ENCODE data around the gene ACVRL1.
A peak's percentile ranks its signal among the peaks of the same experiment; 100 is the strongest.

The ACVRL1 gene

GRCh38 chr12:51923506-51924365, 16.4 kb downstream of the ACVRL1 start:
- Histone ChIP-seq H4K91ac (ENCODE audit: low read depth, low read length, poor library complexity) (no peak overlapping the region), H2BK15ac (ENCODE audit: low read length) (no peak overlapping the region), H3K27ac (replicated peaks; ENCODE audit: low read length) (no peak overlapping the region), H3K27me3 (ENCODE audit: control insufficient read depth in 3 of 3, insufficient read depth in 3 of 3, low read depth in 1 of 3, low read length in 3 of 3) (peaks cover 0 to 45% (median 2%) of the 10 kb centered on the region in 3 experiments), H2BK12ac (ENCODE audit: low read length) (no peak overlapping the region), H2BK120ac (ENCODE audit: low read depth, low read length) (no peak overlapping the region), H3K4ac (ENCODE audit: low read length) (no peak overlapping the region), H2AFZ (ENCODE audit: low read length) (peak overlapping the region; percentile 7), H3K79me1 (ENCODE audit: low read depth, low read length) (no peaks in the 10 kb centered on the region), H2AK5ac (ENCODE audit: low read depth, low read length) (no peak overlapping the region), H3K18ac (ENCODE audit: low read length) (peak overlapping the region; percentile 22), H3K9me3 (replicated peaks in 1 of 2; ENCODE audit: control insufficient read depth in 2 of 2, insufficient read depth in 1 of 2, low read depth in 1 of 2, low read length in 2 of 2) (no peaks in the 10 kb centered on the region), H3K4me1 (ENCODE audit: control insufficient read depth in 2 of 2, insufficient read depth in 1 of 2, low read depth in 1 of 2, low read length in 2 of 2) (peaks cover 6 to 11% of the 10 kb centered on the region in 2 donors), H3K36me3 (replicated peaks in 1 of 2; ENCODE audit: control insufficient read depth in 2 of 2, insufficient read depth in 2 of 2, low read length in 2 of 2) (no peaks in the 10 kb centered on the region), H3K9ac (ENCODE audit: low read depth, low read length, poor library complexity) (no peak overlapping the region), H4K8ac (ENCODE audit: low read depth, low read length) (no peak overlapping the region), H3K4me2 (ENCODE audit: insufficient read depth, low read length, poor library complexity, severe bottlenecking) (no peak overlapping the region), H3K4me3 (ENCODE audit: low read length in 2 of 2) (no peak overlapping the region), H3K23ac (ENCODE audit: low read depth, low read length, poor library complexity) (no peak overlapping the region), H2BK5ac (ENCODE audit: low read length) (no peak overlapping the region), H3K14ac (ENCODE audit: low read length) (no peak overlapping the region)
- no peak for DNase-seq (ENCODE audit: low spot score)
- no CpG with 5 or more reads among the region's 31 CpGs for WGBS, 2 donors (ENCODE audit: extremely low coverage in 2 of 2, insufficient read length in 2 of 2, insufficient replicate concordance in 1 of 2)

GRCh38 chr12:51924551-51925319, 17.4 kb downstream of the ACVRL1 start:
- Histone ChIP-seq H3K27ac (replicated peaks; ENCODE audit: low read length) (no peak overlapping the region), H4K91ac (ENCODE audit: low read depth, low read length, poor library complexity) (no peak overlapping the region), H3K14ac (ENCODE audit: low read length) (no peak overlapping the region), H2AK5ac (ENCODE audit: low read depth, low read length) (no peak overlapping the region), H3K27me3 (ENCODE audit: control insufficient read depth in 3 of 3, insufficient read depth in 3 of 3, low read depth in 1 of 3, low read length in 3 of 3) (peaks cover 0 to 38% (median 2%) of the 10 kb centered on the region in 3 experiments), H2BK15ac (ENCODE audit: low read length) (peak overlapping the region; percentile 3), H3K4me3 (ENCODE audit: low read length in 2 of 2) (no peak overlapping the region), H4K8ac (ENCODE audit: low read depth, low read length) (no peak overlapping the region), H3K4ac (ENCODE audit: low read length) (no peak overlapping the region), H3K79me1 (ENCODE audit: low read depth, low read length) (no peaks in the 10 kb centered on the region), H3K9ac (ENCODE audit: low read depth, low read length, poor library complexity) (no peak overlapping the region), H3K36me3 (replicated peaks in 1 of 2; ENCODE audit: control insufficient read depth in 2 of 2, insufficient read depth in 2 of 2, low read length in 2 of 2) (no peaks in the 10 kb centered on the region), H3K18ac (ENCODE audit: low read length) (no peak overlapping the region), H2AFZ (ENCODE audit: low read length) (no peak overlapping the region), H3K4me2 (ENCODE audit: insufficient read depth, low read length, poor library complexity, severe bottlenecking) (no peak overlapping the region), H3K4me1 (ENCODE audit: control insufficient read depth in 2 of 2, insufficient read depth in 1 of 2, low read depth in 1 of 2, low read length in 2 of 2) (peaks cover 6 to 11% of the 10 kb centered on the region in 2 donors), H3K9me3 (replicated peaks in 1 of 2; ENCODE audit: control insufficient read depth in 2 of 2, insufficient read depth in 1 of 2, low read depth in 1 of 2, low read length in 2 of 2) (no peaks in the 10 kb centered on the region), H3K23ac (ENCODE audit: low read depth, low read length, poor library complexity) (no peak overlapping the region), H2BK5ac (ENCODE audit: low read length) (no peak overlapping the region), H2BK12ac (ENCODE audit: low read length) (no peak overlapping the region), H2BK120ac (ENCODE audit: low read depth, low read length) (no peak overlapping the region)
- no CpG with 5 or more reads among the region's 5 CpGs for WGBS, 2 donors (ENCODE audit: extremely low coverage in 2 of 2, insufficient read length in 2 of 2, insufficient replicate concordance in 1 of 2)
- DNase-seq (ENCODE audit: low spot score): no peak

DNA sequence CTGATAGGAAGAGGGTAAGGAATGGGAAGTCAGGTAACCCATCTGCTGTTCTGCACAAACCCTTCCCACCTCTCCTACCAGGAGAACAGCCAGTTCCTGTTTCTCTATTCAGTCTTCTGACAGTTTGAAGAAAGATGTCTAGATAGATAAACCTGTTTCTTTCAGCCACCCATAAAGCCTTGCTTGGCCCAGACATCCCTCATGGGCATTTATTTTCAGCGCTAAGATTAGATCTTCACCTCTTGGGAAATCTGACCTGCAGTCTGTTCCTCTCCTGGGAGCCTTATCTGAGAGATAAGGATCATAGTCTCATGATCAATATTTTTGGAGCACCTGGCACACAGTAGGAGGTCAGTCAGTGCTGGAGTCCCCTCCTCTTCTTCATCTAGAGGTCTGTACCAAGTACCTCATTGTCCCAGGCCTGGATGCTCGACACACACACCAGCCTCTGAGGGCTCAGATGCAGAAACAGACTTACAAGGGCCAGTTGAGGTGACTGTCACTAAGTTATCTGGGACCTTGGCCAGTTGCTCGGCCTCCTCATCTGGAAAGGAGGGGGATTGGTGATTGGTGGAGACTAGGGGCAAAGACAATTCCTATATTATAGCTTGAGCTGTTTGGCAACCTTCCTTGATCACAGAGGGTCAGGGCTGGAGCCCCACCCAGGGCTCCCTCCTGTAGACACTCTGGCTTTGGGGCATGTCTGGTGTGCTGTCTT, 18.2 kb downstream of the ACVRL1 start:
- H3K9me3 ChIP-seq (replicated peaks in 1 of 2; ENCODE audit: control insufficient read depth in 2 of 2, insufficient read depth in 1 of 2, low read depth in 1 of 2, low read length in 2 of 2): no peaks in the 10 kb centered on the region
- H3K27ac ChIP-seq (replicated peaks; ENCODE audit: low read length): no peak overlapping the region
- peaks cover 6 to 10% of the 10 kb centered on the region in 2 donors for H3K4me1 ChIP-seq (ENCODE audit: control insufficient read depth in 2 of 2, insufficient read depth in 1 of 2, low read depth in 1 of 2, low read length in 2 of 2)
- no peak overlapping the region for H3K4me3 ChIP-seq (ENCODE audit: low read length in 2 of 2)
- no peak overlapping the region for H4K91ac ChIP-seq (ENCODE audit: low read depth, low read length, poor library complexity)
- no peak overlapping the region for H3K4ac ChIP-seq (ENCODE audit: low read length)
- no peak overlapping the region for H3K23ac ChIP-seq (ENCODE audit: low read depth, low read length, poor library complexity)
- H2BK12ac ChIP-seq (ENCODE audit: low read length): no peak overlapping the region
- DNase-seq (ENCODE audit: low spot score): no peak
- H3K9ac ChIP-seq (ENCODE audit: low read depth, low read length, poor library complexity): no peak overlapping the region
- no CpG with 5 or more reads among the region's 3 CpGs for WGBS, 2 donors (ENCODE audit: extremely low coverage in 2 of 2, insufficient read length in 2 of 2, insufficient replicate concordance in 1 of 2)
- H4K8ac ChIP-seq (ENCODE audit: low read depth, low read length): no peak overlapping the region
- H3K4me2 ChIP-seq (ENCODE audit: insufficient read depth, low read length, poor library complexity, severe bottlenecking): no peak overlapping the region
- H3K27me3 ChIP-seq (ENCODE audit: control insufficient read depth in 3 of 3, insufficient read depth in 3 of 3, low read depth in 1 of 3, low read length in 3 of 3): peaks cover 0 to 32% (median 2%) of the 10 kb centered on the region in 3 experiments
- H3K79me1 ChIP-seq (ENCODE audit: low read depth, low read length): no peaks in the 10 kb centered on the region
- H2BK120ac ChIP-seq (ENCODE audit: low read depth, low read length): no peak overlapping the region
- H3K18ac ChIP-seq (ENCODE audit: low read length): no peak overlapping the region
- no peak overlapping the region for H3K14ac ChIP-seq (ENCODE audit: low read length)
- H3K36me3 ChIP-seq (replicated peaks in 1 of 2; ENCODE audit: control insufficient read depth in 2 of 2, insufficient read depth in 2 of 2, low read length in 2 of 2): no peaks in the 10 kb centered on the region
- H2AK5ac ChIP-seq (ENCODE audit: low read depth, low read length): no peak overlapping the region
- no peak overlapping the region for H2BK5ac ChIP-seq (ENCODE audit: low read length)
- no peak overlapping the region for H2BK15ac ChIP-seq (ENCODE audit: low read length)
- no peak overlapping the region for H2AFZ ChIP-seq (ENCODE audit: low read length)

Measured in neuronal stem cell (in vitro differentiated cells).